Measurements from ENCODE around the gene ELP4. TPM values are rescaled to one million over a fixed set of nuclear protein-coding genes. Genes with fewer than 3 reads are reported as not detected.

Gene ELP4
- total RNA-seq, 1 experiment from 2014 or later: 19.4 TPM

- no peak overlapping the region for H3K4me2 ChIP-seq (ENCODE audit: low read length)
- no peaks in the 10 kb centered on the region for H3F3A ChIP-seq (ENCODE audit: low read length, unreplicated experiment)
- no peaks in the 10 kb centered on the region for H4K20me1 ChIP-seq (ENCODE audit: low read length)
- no peak overlapping the region for H3K27ac ChIP-seq (ENCODE audit: low read length)
- H3K36me3 ChIP-seq (ENCODE audit: low read depth, low read length): no peaks in the 10 kb centered on the region
- ATAC-seq (no peak), DNase-seq (no peak)
- H3K27me3 ChIP-seq (ENCODE audit: low read length): no peaks in the 10 kb centered on the region
- H3K79me2 ChIP-seq (ENCODE audit: low read length): no peaks in the 10 kb centered on the region
- intact Hi-C loops (cut with micrococcal nuclease): no loop called here
- TF ChIP-seq EZH2 (IDR thresholded peaks at IDR 0.05; ENCODE audit: low read length, unreplicated experiment) (no peak), CTCF (conservative IDR thresholded peaks at IDR 0.05; ENCODE audit: low read depth, low read length) (no peak), EZH2phosphoT487 (IDR thresholded peaks at IDR 0.05; ENCODE audit: borderline replicate concordance, low read length) (no peak)
- H3K4me3 ChIP-seq (ENCODE audit: low read length): no peak overlapping the region
- H3K9me2 ChIP-seq (replicated peaks; ENCODE audit: low read length): no peaks in the 10 kb centered on the region
- BruUV-seq (replicated peaks): no TSS peak
- no peak overlapping the region for H3K9ac ChIP-seq (ENCODE audit: low read length)
- no peaks in the 10 kb centered on the region for H3K9me3 ChIP-seq (ENCODE audit: low read length)
- ChIA-PET CTCF (no interaction called here), POLR2A (ENCODE audit: unreplicated experiment) (no interaction called here)
- H3K4me1 ChIP-seq (ENCODE audit: insufficient read depth, low read length): no peaks in the 10 kb centered on the region
- no peak overlapping the region for H2AFZ ChIP-seq (ENCODE audit: low read length)
These were observed 210.7 kb downstream of the ELP4 start for GRCh38 chr11:31720225-31720624.

- Histone ChIP-seq H3K4me2 (ENCODE audit: low read length) (no peak overlapping the region), H3K9ac (ENCODE audit: low read length) (no peak overlapping the region), H3K4me1 (ENCODE audit: insufficient read depth, low read length) (no peaks in the 10 kb centered on the region), H3K4me3 (ENCODE audit: low read length) (no peak overlapping the region), H3K79me2 (ENCODE audit: low read length) (no peaks in the 10 kb centered on the region), H3F3A (ENCODE audit: low read length, unreplicated experiment) (no peaks in the 10 kb centered on the region), H4K20me1 (ENCODE audit: low read length) (no peaks in the 10 kb centered on the region), H3K36me3 (ENCODE audit: low read depth, low read length) (no peaks in the 10 kb centered on the region), H3K9me2 (replicated peaks; ENCODE audit: low read length) (no peaks in the 10 kb centered on the region), H3K9me3 (ENCODE audit: low read length) (no peaks in the 10 kb centered on the region), H3K27me3 (ENCODE audit: low read length) (no peaks in the 10 kb centered on the region), H2AFZ (ENCODE audit: low read length) (no peak overlapping the region), H3K27ac (ENCODE audit: low read length) (no peak overlapping the region)
- POLR2A ChIA-PET (ENCODE audit: unreplicated experiment): no interaction called here
- no peak for TF ChIP-seq EZH2 (IDR thresholded peaks at IDR 0.05; ENCODE audit: low read length, unreplicated experiment)
- TF ChIP-seq EZH2phosphoT487 (IDR thresholded peaks at IDR 0.05; ENCODE audit: borderline replicate concordance, low read length): no peak
- no peak for TF ChIP-seq CTCF (conservative IDR thresholded peaks at IDR 0.05; ENCODE audit: low read depth, low read length)
- no TSS peak for BruUV-seq (replicated peaks)
- no peak for DNase-seq
- intact Hi-C loops (cut with micrococcal nuclease): no loop called here
- CTCF ChIA-PET: no interaction called here
- ATAC-seq: no peak
These were observed 211.3 kb downstream of the ELP4 start for GRCh38 chr11:31720671-31721365.

- no peaks in the 10 kb centered on the region for H3F3A ChIP-seq (ENCODE audit: low read length, unreplicated experiment)
- no peaks in the 10 kb centered on the region for H3K4me1 ChIP-seq (ENCODE audit: insufficient read depth, low read length)
- no peaks in the 10 kb centered on the region for H3K79me2 ChIP-seq (ENCODE audit: low read length)
- POLR2A ChIA-PET (ENCODE audit: unreplicated experiment): no interaction called here
- intact Hi-C loops (cut with micrococcal nuclease): no loop called here
- CTCF ChIA-PET: no interaction called here
- H3K4me3 ChIP-seq (ENCODE audit: low read length): no peak overlapping the region
- ATAC-seq: no peak
- no peak overlapping the region for H3K4me2 ChIP-seq (ENCODE audit: low read length)
- H3K9me3 ChIP-seq (ENCODE audit: low read length): no peaks in the 10 kb centered on the region
- no peaks in the 10 kb centered on the region for H3K36me3 ChIP-seq (ENCODE audit: low read depth, low read length)
- TF ChIP-seq EZH2 (IDR thresholded peaks at IDR 0.05; ENCODE audit: low read length, unreplicated experiment) (no peak), CTCF (conservative IDR thresholded peaks at IDR 0.05; ENCODE audit: low read depth, low read length) (no peak), EZH2phosphoT487 (IDR thresholded peaks at IDR 0.05; ENCODE audit: borderline replicate concordance, low read length) (no peak)
- no TSS peak for BruUV-seq (replicated peaks)
- no peak overlapping the region for H2AFZ ChIP-seq (ENCODE audit: low read length)
- no peak for DNase-seq
- no peak overlapping the region for H3K27ac ChIP-seq (ENCODE audit: low read length)
- H3K9me2 ChIP-seq (replicated peaks; ENCODE audit: low read length): no peaks in the 10 kb centered on the region
- H3K9ac ChIP-seq (ENCODE audit: low read length): no peak overlapping the region
- H3K27me3 ChIP-seq (ENCODE audit: low read length): no peaks in the 10 kb centered on the region
- H4K20me1 ChIP-seq (ENCODE audit: low read length): no peaks in the 10 kb centered on the region
These were observed 213.2 kb downstream of the ELP4 start for GRCh38 chr11:31722754-31723153.

Measured in PC-3 (cell line).